ENCODE measurements around the gene ENPP5.

DNA sequence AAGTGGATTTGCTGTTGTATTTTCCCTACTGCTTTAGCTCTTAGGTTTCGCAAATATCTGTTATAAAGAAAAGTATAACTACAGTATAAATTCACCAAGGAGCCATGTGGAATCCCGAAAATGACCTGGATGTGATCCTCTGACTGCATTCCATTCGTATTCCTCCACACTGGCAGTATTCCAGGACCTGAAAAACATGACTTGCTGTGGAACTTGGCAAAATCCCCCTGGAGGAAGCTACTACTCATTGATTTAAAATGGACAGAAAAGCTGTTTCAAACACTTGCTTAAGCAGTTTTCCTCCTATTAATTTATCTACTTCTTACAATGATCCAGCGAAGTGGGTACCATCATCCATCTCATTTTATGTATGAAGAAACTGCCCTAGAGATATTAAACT, 13.3 kb upstream of the ENPP5 start:
- TF ChIP-seq CTCF (IDR thresholded peaks at IDR 0.05) (no peak), ZFP36 (IDR thresholded peaks at IDR 0.05; ENCODE audit: borderline replicate concordance, partially characterized antibody) (no peak), POLR2A (IDR thresholded peaks at IDR 0.05; ENCODE audit: low read length) (no peak), RARB (CRISPR knock-in tag; IDR thresholded peaks at IDR 0.05) (no peak), SMC3 (IDR thresholded peaks at IDR 0.05) (no peak), RCOR1 (IDR thresholded peaks at IDR 0.05; ENCODE audit: low read depth, low read length) (no peak), CBX8 (IDR thresholded peaks at IDR 0.05) (no peak), MYC (IDR thresholded peaks at IDR 0.05; ENCODE audit: borderline replicate concordance, low read length) (no peak), HDAC2 (IDR thresholded peaks at IDR 0.05) (no peak), RFX5 (IDR thresholded peaks at IDR 0.05) (no peak)
- TF ChIP-seq, protein P1, sequence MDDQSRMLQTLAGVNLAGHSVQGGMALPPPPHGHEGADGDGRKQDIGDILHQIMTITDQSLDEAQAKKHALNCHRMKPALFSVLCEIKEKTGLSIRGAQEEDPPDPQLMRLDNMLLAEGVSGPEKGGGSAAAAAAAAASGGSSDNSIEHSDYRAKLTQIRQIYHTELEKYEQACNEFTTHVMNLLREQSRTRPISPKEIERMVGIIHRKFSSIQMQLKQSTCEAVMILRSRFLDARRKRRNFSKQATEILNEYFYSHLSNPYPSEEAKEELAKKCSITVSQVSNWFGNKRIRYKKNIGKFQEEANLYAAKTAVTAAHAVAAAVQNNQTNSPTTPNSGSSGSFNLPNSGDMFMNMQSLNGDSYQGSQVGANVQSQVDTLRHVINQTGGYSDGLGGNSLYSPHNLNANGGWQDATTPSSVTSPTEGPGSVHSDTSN (IDR thresholded peaks at IDR 0.05), result no peak
- TF ChIP-seq, protein P2, sequence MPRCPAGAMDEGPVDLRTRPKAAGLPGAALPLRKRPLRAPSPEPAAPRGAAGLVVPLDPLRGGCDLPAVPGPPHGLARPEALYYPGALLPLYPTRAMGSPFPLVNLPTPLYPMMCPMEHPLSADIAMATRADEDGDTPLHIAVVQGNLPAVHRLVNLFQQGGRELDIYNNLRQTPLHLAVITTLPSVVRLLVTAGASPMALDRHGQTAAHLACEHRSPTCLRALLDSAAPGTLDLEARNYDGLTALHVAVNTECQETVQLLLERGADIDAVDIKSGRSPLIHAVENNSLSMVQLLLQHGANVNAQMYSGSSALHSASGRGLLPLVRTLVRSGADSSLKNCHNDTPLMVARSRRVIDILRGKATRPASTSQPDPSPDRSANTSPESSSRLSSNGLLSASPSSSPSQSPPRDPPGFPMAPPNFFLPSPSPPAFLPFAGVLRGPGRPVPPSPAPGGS (IDR thresholded peaks at IDR 0.05), result no peak
- TF ChIP-seq, protein P3, sequence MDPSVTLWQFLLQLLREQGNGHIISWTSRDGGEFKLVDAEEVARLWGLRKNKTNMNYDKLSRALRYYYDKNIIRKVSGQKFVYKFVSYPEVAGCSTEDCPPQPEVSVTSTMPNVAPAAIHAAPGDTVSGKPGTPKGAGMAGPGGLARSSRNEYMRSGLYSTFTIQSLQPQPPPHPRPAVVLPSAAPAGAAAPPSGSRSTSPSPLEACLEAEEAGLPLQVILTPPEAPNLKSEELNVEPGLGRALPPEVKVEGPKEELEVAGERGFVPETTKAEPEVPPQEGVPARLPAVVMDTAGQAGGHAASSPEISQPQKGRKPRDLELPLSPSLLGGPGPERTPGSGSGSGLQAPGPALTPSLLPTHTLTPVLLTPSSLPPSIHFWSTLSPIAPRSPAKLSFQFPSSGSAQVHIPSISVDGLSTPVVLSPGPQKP (IDR thresholded peaks at IDR 0.05; ENCODE audit: low read depth, low read length), result no peak

Measured in A549 (cell line).